Memory B cell (primary cell): ENCODE results near the gene U2AF1L4.

ENCODE experiments used
- ATAC-seq: fragments of 150-1000 bp; cut with Tn5 transposase; 2 replicates; pipeline ENCODE4 v1.10.0; 2021; ENCODE audit warnings: low read depth, mild to moderate bottlenecking, moderate library complexity
- DNase-seq, 2 donors: peaks; one replicate each; pipeline ENCODE4 v3.0.0; 2022; ENCODE audit warnings: low spot score in 2 of 2
- H3K27ac Mint-ChIP-seq: one replicate; pipeline ENCODE4 v1.8.0; 2022; ENCODE audit warnings: mild to moderate bottlenecking, moderate library complexity, mixed read lengths
- H3K27me3 Mint-ChIP-seq: one replicate; pipeline ENCODE4 v1.8.0; 2022; ENCODE audit warnings: mixed read lengths
- H3K36me3 Mint-ChIP-seq: one replicate; pipeline ENCODE4 v1.8.0; 2022; ENCODE audit warnings: mild to moderate bottlenecking, mixed read lengths
- H3K4me1 Mint-ChIP-seq: one replicate; pipeline ENCODE4 v1.8.0; 2022; ENCODE audit warnings: mixed read lengths
- H3K4me3 Mint-ChIP-seq: one replicate; pipeline ENCODE4 v1.8.0; 2022; ENCODE audit warnings: mild to moderate bottlenecking, moderate library complexity, mixed read lengths
- H3K9me3 Mint-ChIP-seq: one replicate; pipeline ENCODE4 v1.8.0; 2022; ENCODE audit warnings: mixed read lengths

U2AF1L4 gene

GRCh38 chr19:35734273-35734672, 10.9 kb downstream of the U2AF1L4 start:
- ATAC-seq (no peak), DNase-seq (no peak)
- no peak overlapping the region for H3K4me3 Mint-ChIP-seq
- H3K36me3 Mint-ChIP-seq, result peaks cover 34% of the 10 kb centered on the region
- no peaks in the 10 kb centered on the region for H3K9me3 Mint-ChIP-seq
- peak overlapping the region; percentile 21 for H3K27ac Mint-ChIP-seq
- H3K27me3 Mint-ChIP-seq, result no peaks in the 10 kb centered on the region
- peaks cover 18% of the 10 kb centered on the region for H3K4me1 Mint-ChIP-seq

- H3K27ac Mint-ChIP-seq, result peak overlapping the region; percentile 21
- DNase-seq, result no peak
- no peaks in the 10 kb centered on the region for H3K9me3 Mint-ChIP-seq
- H3K36me3 Mint-ChIP-seq, result peaks cover 38% of the 10 kb centered on the region
- peaks cover 18% of the 10 kb centered on the region for H3K4me1 Mint-ChIP-seq
- no peak overlapping the region for H3K4me3 Mint-ChIP-seq
- ATAC-seq, result no peak
- H3K27me3 Mint-ChIP-seq, result no peaks in the 10 kb centered on the region
These were observed 11.8 kb downstream of the U2AF1L4 start for GRCh38 chr19:35733180-35734125.

- Mint-ChIP-seq H3K4me3 (no peak overlapping the region), H3K4me1 (peaks cover 18% of the 10 kb centered on the region), H3K9me3 (no peaks in the 10 kb centered on the region), H3K27me3 (no peaks in the 10 kb centered on the region), H3K36me3 (peaks cover 45% of the 10 kb centered on the region), H3K27ac (no peak overlapping the region)
- DNase-seq (no peak), ATAC-seq (no peak)
These were observed 12.6 kb downstream of the U2AF1L4 start for GRCh38 chr19:35732540-35733179.

- Mint-ChIP-seq H3K36me3 (peaks cover 44% of the 10 kb centered on the region), H3K9me3 (no peaks in the 10 kb centered on the region), H3K4me1 (peaks cover 12% of the 10 kb centered on the region), H3K4me3 (no peak overlapping the region), H3K27me3 (no peaks in the 10 kb centered on the region), H3K27ac (no peak overlapping the region)
- ATAC-seq (no peak), DNase-seq (no peak)
These were observed 13.3 kb downstream of the U2AF1L4 start for GRCh38 chr19:35731779-35732405.

DNA sequence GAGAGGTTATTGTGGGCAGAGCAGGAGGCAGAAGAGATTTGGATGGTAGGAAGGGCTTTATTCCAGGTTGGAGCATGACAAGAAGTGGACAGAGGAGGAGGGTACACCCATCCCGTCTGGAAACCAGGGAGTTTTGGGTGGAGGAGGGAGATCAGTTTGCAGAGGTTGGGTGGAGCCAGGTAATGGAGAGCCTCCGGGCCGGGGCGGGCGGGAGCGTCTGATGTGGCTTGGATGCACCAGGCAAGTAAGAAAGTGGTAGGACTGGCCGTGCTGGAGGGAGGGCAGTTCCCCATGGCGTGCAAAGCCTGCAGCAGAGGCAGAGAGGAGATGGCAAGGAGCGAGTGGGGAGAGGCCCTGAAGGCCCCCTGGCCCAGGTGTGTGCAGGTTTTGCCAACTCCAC, 13.9 kb downstream of the U2AF1L4 start:
- H3K9me3 Mint-ChIP-seq, result no peaks in the 10 kb centered on the region
- no peak overlapping the region for H3K4me3 Mint-ChIP-seq
- H3K27ac Mint-ChIP-seq, result peak overlapping the region; percentile 8
- no peaks in the 10 kb centered on the region for H3K27me3 Mint-ChIP-seq
- H3K36me3 Mint-ChIP-seq, result peaks cover 42% of the 10 kb centered on the region
- H3K4me1 Mint-ChIP-seq, result peaks cover 8% of the 10 kb centered on the region
- DNase-seq (no peak), ATAC-seq (no peak)

DNA sequence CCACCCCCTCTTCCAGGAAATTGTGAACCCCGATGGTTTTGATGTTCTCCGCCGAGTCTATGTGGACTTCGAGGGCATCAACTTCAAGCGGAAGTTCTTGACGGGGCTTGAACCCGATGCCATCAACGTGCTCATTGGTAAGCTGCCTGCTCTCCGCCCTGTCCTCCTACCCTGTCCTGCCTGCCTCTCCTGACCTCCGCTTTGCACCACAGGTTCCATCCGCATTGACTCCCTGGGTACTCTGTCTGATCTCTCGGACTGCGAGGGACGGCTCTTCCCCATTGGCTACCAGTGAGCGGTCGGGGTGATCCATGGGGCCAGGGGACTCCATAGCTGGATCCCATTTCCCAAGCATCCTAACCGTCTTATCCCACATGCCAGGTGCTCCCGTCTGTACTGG, 14.9 kb downstream of the U2AF1L4 start:
- H3K4me1 Mint-ChIP-seq, result peaks cover 12% of the 10 kb centered on the region
- DNase-seq (no peak), ATAC-seq (no peak)
- H3K9me3 Mint-ChIP-seq, result no peaks in the 10 kb centered on the region
- peak overlapping the region; percentile 64 for H3K27ac Mint-ChIP-seq
- no peaks in the 10 kb centered on the region for H3K27me3 Mint-ChIP-seq
- no peak overlapping the region for H3K4me3 Mint-ChIP-seq
- H3K36me3 Mint-ChIP-seq, result peaks cover 45% of the 10 kb centered on the region

- Mint-ChIP-seq H3K4me3 (no peak overlapping the region), H3K4me1 (peaks cover 12% of the 10 kb centered on the region), H3K27me3 (no peaks in the 10 kb centered on the region), H3K9me3 (no peaks in the 10 kb centered on the region), H3K27ac (no peak overlapping the region), H3K36me3 (peaks cover 44% of the 10 kb centered on the region)
- DNase-seq (no peak), ATAC-seq (no peak)
These were observed 15.5 kb downstream of the U2AF1L4 start for GRCh38 chr19:35729763-35730162.

DNA sequence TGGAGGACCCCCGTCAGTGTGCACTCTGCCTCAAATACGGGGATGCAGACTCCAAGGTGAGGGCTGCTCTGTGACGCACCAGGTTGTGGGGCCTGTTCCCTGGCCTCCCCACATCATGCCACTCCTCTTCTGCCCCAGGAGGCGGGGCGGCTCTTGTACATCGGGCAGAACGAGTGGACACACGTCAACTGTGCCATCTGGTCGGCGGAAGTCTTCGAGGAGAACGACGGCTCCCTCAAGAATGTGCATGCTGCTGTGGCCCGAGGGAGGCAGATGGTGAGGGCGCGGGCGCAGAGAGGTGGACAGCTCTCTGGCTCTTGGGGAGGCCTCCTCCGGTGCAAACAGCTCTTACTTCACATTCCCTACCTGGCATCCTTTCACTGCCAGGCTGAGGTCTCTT, 16.2 kb downstream of the U2AF1L4 start:
- Mint-ChIP-seq H3K27ac (no peak overlapping the region), H3K9me3 (no peaks in the 10 kb centered on the region), H3K4me3 (no peak overlapping the region), H3K36me3 (peaks cover 41% of the 10 kb centered on the region), H3K27me3 (no peaks in the 10 kb centered on the region), H3K4me1 (peaks cover 8% of the 10 kb centered on the region)
- ATAC-seq (no peak), DNase-seq (no peak)

- H3K27ac Mint-ChIP-seq, result peak overlapping the region; percentile 55
- peaks cover 7% of the 10 kb centered on the region for H3K4me1 Mint-ChIP-seq
- peaks cover 45% of the 10 kb centered on the region for H3K36me3 Mint-ChIP-seq
- ATAC-seq, result no peak
- no peak for DNase-seq
- H3K4me3 Mint-ChIP-seq, result no peak overlapping the region
- no peaks in the 10 kb centered on the region for H3K9me3 Mint-ChIP-seq
- H3K27me3 Mint-ChIP-seq, result no peaks in the 10 kb centered on the region
These were observed 17.1 kb downstream of the U2AF1L4 start for GRCh38 chr19:35727956-35728706.

DNA sequence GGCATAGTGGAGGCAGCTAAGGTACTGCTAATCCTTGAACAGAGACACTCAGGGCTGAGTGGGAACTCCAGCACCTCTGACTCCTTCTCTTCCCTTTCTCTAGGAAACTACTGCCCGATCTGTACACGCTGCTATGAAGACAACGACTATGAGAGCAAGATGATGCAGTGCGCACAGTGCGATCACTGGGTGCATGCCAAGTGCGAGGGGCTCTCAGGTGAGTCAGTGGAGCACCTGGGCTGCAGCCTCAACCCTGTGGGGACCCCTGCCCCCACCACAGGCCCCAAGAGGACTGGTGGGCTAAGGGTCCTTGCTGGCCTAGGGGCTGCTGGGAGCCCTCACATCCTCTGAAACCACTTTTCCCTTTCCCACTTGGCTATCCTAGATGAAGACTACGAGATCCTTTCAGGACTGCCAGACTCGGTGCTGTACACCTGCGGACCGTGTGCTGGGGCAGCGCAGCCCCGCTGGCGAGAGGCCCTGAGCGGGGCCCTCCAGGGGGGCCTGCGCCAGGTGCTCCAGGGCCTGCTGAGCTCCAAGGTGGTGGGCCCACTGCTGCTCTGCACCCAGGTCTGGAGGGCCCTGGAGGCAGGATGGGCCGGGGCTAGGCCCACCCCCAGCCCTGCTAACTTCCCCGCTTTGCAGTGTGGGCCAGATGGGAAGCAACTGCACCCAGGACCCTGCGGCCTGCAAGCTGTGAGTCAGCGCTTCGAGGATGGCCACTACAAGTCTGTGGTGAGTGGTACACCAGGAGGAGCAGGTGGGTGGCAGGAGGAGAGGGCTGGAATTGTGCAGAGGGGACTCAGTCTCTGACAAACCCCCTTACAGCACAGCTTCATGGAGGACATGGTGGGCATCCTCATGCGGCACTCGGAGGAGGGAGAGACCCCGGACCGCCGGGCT, 17.9 kb downstream of the U2AF1L4 start:
- Mint-ChIP-seq H3K36me3 (peaks cover 49% of the 10 kb centered on the region), H3K9me3 (no peaks in the 10 kb centered on the region), H3K4me1 (peaks cover 7% of the 10 kb centered on the region), H3K27me3 (no peaks in the 10 kb centered on the region), H3K4me3 (no peak overlapping the region), H3K27ac (peak overlapping the region; percentile 55)
- no peak for DNase-seq
- ATAC-seq, result no peak

GRCh38 chr19:35725216-35725861, 19.9 kb downstream of the U2AF1L4 start:
- Mint-ChIP-seq H3K9me3 (no peaks in the 10 kb centered on the region), H3K4me3 (no peak overlapping the region), H3K27me3 (no peaks in the 10 kb centered on the region), H3K4me1 (peaks cover 5% of the 10 kb centered on the region), H3K36me3 (peaks cover 48% of the 10 kb centered on the region), H3K27ac (no peak overlapping the region)
- ATAC-seq (no peak), DNase-seq (no peak)

DNA sequence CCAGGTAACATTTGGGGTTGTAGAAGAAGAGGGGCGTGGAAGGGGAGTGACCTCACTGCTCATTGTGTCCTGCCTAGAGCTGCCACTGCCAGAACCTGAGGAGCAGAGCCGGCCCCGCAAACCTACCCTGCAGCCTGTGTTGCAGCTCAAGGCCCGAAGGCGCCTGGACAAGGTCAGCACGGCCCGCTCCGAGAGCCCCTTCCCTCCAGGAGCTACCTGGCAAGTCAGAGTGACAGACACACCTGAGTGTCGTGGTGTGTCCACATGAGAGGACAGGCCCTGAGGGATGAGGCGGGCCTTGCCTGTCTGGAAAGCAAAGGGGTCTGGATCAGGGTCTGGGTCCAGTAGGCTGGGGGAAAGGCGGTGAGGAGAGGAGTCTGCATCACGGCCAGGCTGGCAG, 20.7 kb downstream of the U2AF1L4 start:
- ATAC-seq (no peak), DNase-seq (no peak)
- Mint-ChIP-seq H3K4me1 (peaks cover 9% of the 10 kb centered on the region), H3K4me3 (no peak overlapping the region), H3K27ac (no peak overlapping the region), H3K27me3 (no peaks in the 10 kb centered on the region), H3K9me3 (no peaks in the 10 kb centered on the region), H3K36me3 (peaks cover 45% of the 10 kb centered on the region)
